Nephron (organoid): ENCODE data around the gene NTNG1.

ENCODE experiments used
- H3K27ac Mint-ChIP-seq, 3 experiments: 2 replicates each; pipeline ENCODE4 v1.8.0; 2020; ENCODE audit warnings: mixed read lengths in 3 of 3, mild to moderate bottlenecking in 2 of 3, moderate library complexity in 1 of 3
- H3K27me3 Mint-ChIP-seq: 2 replicates; pipeline ENCODE4 v1.8.0; 2021; ENCODE audit warnings: low read depth, mild to moderate bottlenecking, moderate library complexity, mixed read lengths
- H3K36me3 Mint-ChIP-seq: 2 replicates; pipeline ENCODE4 v1.8.0; 2020; ENCODE audit warnings: low read depth, mixed read lengths
- H3K4me1 Mint-ChIP-seq: 2 replicates; pipeline ENCODE4 v1.8.0; 2020; ENCODE audit warnings: mixed read lengths
- H3K4me3 Mint-ChIP-seq, 3 experiments: 2 replicates each; pipeline ENCODE4 v1.8.0; 2020; ENCODE audit warnings: mild to moderate bottlenecking in 3 of 3, mixed read lengths in 3 of 3, moderate library complexity in 2 of 3
- H3K9me3 Mint-ChIP-seq: 2 replicates; pipeline ENCODE4 v1.8.0; 2020; ENCODE audit warnings: mixed read lengths
- TF ChIP-seq, protein P1 (sequence below), 3 experiments: fragments of 200-600 bp; sonication (generic); IDR thresholded peaks; one replicate each; pipeline ENCODE4 v1.5.0; 2021; ENCODE audit warnings: antibody characterized with exemption in 3 of 3; ENCODE audit not compliant: unreplicated experiment in 3 of 3

The NTNG1 gene

GRCh38 chr1:107251839-107252238 lies 111.0 kb downstream of the NTNG1 start:
- peaks cover 11% of the 10 kb centered on the region for H3K4me1 Mint-ChIP-seq
- H3K27ac Mint-ChIP-seq, result peak overlapping the region in 1 of 3 experiments; percentile 12
- H3K4me3 Mint-ChIP-seq, result no peak overlapping the region
- H3K36me3 Mint-ChIP-seq, result no peaks in the 10 kb centered on the region
- H3K27me3 Mint-ChIP-seq, result no peaks in the 10 kb centered on the region
- no peaks in the 10 kb centered on the region for H3K9me3 Mint-ChIP-seq
- TF ChIP-seq, protein P1, sequence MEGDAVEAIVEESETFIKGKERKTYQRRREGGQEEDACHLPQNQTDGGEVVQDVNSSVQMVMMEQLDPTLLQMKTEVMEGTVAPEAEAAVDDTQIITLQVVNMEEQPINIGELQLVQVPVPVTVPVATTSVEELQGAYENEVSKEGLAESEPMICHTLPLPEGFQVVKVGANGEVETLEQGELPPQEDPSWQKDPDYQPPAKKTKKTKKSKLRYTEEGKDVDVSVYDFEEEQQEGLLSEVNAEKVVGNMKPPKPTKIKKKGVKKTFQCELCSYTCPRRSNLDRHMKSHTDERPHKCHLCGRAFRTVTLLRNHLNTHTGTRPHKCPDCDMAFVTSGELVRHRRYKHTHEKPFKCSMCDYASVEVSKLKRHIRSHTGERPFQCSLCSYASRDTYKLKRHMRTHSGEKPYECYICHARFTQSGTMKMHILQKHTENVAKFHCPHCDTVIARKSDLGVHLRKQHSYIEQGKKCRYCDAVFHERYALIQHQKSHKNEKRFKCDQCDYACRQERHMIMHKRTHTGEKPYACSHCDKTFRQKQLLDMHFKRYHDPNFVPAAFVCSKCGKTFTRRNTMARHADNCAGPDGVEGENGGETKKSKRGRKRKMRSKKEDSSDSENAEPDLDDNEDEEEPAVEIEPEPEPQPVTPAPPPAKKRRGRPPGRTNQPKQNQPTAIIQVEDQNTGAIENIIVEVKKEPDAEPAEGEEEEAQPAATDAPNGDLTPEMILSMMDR (IDR thresholded peaks at IDR 0.05; ENCODE audit: unreplicated experiment in 3 of 3), result no peak

DNA sequence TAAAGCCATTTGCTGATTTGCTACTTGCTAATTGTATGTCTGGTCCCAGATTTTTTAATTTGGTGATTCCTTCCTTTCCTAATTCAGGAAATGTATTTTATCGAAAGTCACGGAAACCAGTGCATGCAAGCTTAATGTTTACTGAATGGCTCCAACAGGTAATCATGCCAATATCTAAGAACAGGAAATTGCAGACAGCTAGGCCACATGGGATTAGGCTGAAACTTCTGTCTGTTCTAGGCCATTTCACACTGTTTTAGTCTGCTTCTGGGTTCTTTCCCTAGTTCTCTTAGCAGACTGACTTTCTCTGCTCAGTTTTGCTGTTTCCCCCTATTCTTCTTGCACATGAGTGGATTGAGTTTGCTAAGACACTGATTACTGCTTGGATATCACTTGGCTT lies 111.4 kb downstream of the NTNG1 start:
- H3K27ac Mint-ChIP-seq, result no peak overlapping the region
- no peaks in the 10 kb centered on the region for H3K27me3 Mint-ChIP-seq

GRCh38 chr1:107254306-107254705 lies 113.5 kb downstream of the NTNG1 start:
- Mint-ChIP-seq H3K27me3 (no peaks in the 10 kb centered on the region), H3K9me3 (no peaks in the 10 kb centered on the region), H3K27ac (no peak overlapping the region), H3K4me1 (peaks cover 11% of the 10 kb centered on the region), H3K36me3 (no peaks in the 10 kb centered on the region), H3K4me3 (no peak overlapping the region)
- TF ChIP-seq, protein P1 (IDR thresholded peaks at IDR 0.05; ENCODE audit: unreplicated experiment in 3 of 3), result no peak

More for the DNA sequence above, 111.4 kb downstream of the NTNG1 start:
- Mint-ChIP-seq H3K4me1 (peaks cover 11% of the 10 kb centered on the region), H3K9me3 (no peaks in the 10 kb centered on the region), H3K36me3 (no peaks in the 10 kb centered on the region), H3K4me3 (no peak overlapping the region)
- TF ChIP-seq, protein P1 (IDR thresholded peaks at IDR 0.05; ENCODE audit: unreplicated experiment in 3 of 3), result no peak

GRCh38 chr1:107255469-107255868 lies 114.6 kb downstream of the NTNG1 start:
- Mint-ChIP-seq H3K27ac (no peak overlapping the region), H3K4me3 (no peak overlapping the region), H3K9me3 (no peaks in the 10 kb centered on the region), H3K36me3 (no peaks in the 10 kb centered on the region), H3K27me3 (no peaks in the 10 kb centered on the region), H3K4me1 (peaks cover 11% of the 10 kb centered on the region)
- TF ChIP-seq, protein P1 (IDR thresholded peaks at IDR 0.05; ENCODE audit: unreplicated experiment in 3 of 3), result no peak

GRCh38 chr1:107262467-107263286 lies 121.8 kb downstream of the NTNG1 start:
- Mint-ChIP-seq H3K27ac (no peak overlapping the region), H3K27me3 (no peaks in the 10 kb centered on the region), H3K4me3 (no peak overlapping the region), H3K9me3 (no peaks in the 10 kb centered on the region), H3K4me1 (no peaks in the 10 kb centered on the region), H3K36me3 (no peaks in the 10 kb centered on the region)
- TF ChIP-seq, protein P1 (IDR thresholded peaks at IDR 0.05; ENCODE audit: unreplicated experiment in 3 of 3), result no peak
